ENCODE data around the gene ST6GAL1. TPM values are rescaled to one million over a fixed set of nuclear protein-coding genes. Genes with fewer than 3 reads are reported as not detected.
A peak's percentile ranks its signal among the peaks of the same experiment; 100 is the strongest.

ST6GAL1 gene
- polyA plus RNA-seq, 1 of the 3 experiments (the other 2 are of a cell fraction) = 3.9 TPM

GRCh38 chr3:187112934-187113793 lies 182.8 kb downstream of the ST6GAL1 start:
- Histone ChIP-seq H3K4me2 (no peak overlapping the region), H3K27ac (ENCODE audit: low read depth in 2 of 2, low read length in 1 of 2) (no peak overlapping the region), H3K9me2 (no peaks in the 10 kb centered on the region), H3F3A (replicated peaks; ENCODE audit: insufficient read depth) (no peaks in the 10 kb centered on the region), H3K36me3 (replicated peaks in 1 of 2; ENCODE audit: control insufficient read depth in 1 of 2, insufficient read depth in 2 of 2, low read length in 1 of 2) (no peaks in the 10 kb centered on the region), H3K9ac (no peak overlapping the region), H3K9me3 (no peaks in the 10 kb centered on the region), H3K27me3 (ENCODE audit: insufficient read depth) (no peaks in the 10 kb centered on the region), H3K4me1 (ENCODE audit: control insufficient read depth in 1 of 2, insufficient read depth in 2 of 2, low read depth in 1 of 2, low read length in 1 of 2) (no peaks in the 10 kb centered on the region), H4K20me1 (ENCODE audit: insufficient read depth) (no peaks in the 10 kb centered on the region), H3K79me2 (ENCODE audit: insufficient read depth) (no peaks in the 10 kb centered on the region), H2AFZ (ENCODE audit: low read depth) (0 out of 2 replicates have a peak overlapping the region, but pooled peaks have one; percentile 30), H3K4me3 (ENCODE audit: low read depth in 2 of 2, low read length in 1 of 2) (no peak overlapping the region; a peak in 1 of 4 replicates)
- TF ChIP-seq NRF1 (IDR thresholded peaks at IDR 0.05; ENCODE audit: low read depth, low read length) (no peak), ELF1 (IDR thresholded peaks at IDR 0.05) (no peak), TAF1 (IDR thresholded peaks at IDR 0.05; ENCODE audit: borderline replicate concordance, low read depth, low read length) (no peak), NFIC (IDR thresholded peaks at IDR 0.05; ENCODE audit: borderline replicate concordance) (no peak), SMC3 (IDR thresholded peaks at IDR 0.05; ENCODE audit: low read depth, low read length) (0 out of 2 replicates have a peak, but pooled peaks have one; percentile 27), MXI1 (IDR thresholded peaks at IDR 0.05; ENCODE audit: low read depth, low read length) (no peak), SIN3A (IDR thresholded peaks at IDR 0.05; ENCODE audit: borderline replicate concordance, low read depth, low read length) (no peak), RCOR1 (IDR thresholded peaks at IDR 0.05; ENCODE audit: low read length) (no peak), POLR2AphosphoS5 (IDR thresholded peaks at IDR 0.05; ENCODE audit: low read depth, low read length) (no peak), RAD21 (IDR thresholded peaks at IDR 0.05; ENCODE audit: low read length) (peak; percentile 60), RXRA (IDR thresholded peaks at IDR 0.05; ENCODE audit: borderline replicate concordance, low read depth) (no peak), MAX (IDR thresholded peaks at IDR 0.05; ENCODE audit: low read depth) (no peak), EZH2phosphoT487 (IDR thresholded peaks at IDR 0.05; ENCODE audit: borderline replicate concordance, low read depth) (no peak), YY1 (IDR thresholded peaks at IDR 0.05; ENCODE audit: low read depth) (no peak), TEAD4 (IDR thresholded peaks at IDR 0.05; ENCODE audit: borderline replicate concordance, insufficient read depth) (no peak), TCF12 (IDR thresholded peaks at IDR 0.05) (no peak), GABPA (IDR thresholded peaks at IDR 0.05; ENCODE audit: low read depth) (no peak), JUND (IDR thresholded peaks at IDR 0.05) (no peak), FOXM1 (IDR thresholded peaks at IDR 0.05; ENCODE audit: low read depth) (no peak)
- TF ChIP-seq, protein P1, sequence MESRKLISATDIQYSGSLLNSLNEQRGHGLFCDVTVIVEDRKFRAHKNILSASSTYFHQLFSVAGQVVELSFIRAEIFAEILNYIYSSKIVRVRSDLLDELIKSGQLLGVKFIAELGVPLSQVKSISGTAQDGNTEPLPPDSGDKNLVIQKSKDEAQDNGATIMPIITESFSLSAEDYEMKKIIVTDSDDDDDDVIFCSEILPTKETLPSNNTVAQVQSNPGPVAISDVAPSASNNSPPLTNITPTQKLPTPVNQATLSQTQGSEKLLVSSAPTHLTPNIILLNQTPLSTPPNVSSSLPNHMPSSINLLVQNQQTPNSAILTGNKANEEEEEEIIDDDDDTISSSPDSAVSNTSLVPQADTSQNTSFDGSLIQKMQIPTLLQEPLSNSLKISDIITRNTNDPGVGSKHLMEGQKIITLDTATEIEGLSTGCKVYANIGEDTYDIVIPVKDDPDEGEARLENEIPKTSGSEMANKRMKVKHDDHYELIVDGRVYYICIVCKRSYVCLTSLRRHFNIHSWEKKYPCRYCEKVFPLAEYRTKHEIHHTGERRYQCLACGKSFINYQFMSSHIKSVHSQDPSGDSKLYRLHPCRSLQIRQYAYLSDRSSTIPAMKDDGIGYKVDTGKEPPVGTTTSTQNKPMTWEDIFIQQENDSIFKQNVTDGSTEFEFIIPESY (IDR thresholded peaks at IDR 0.05; ENCODE audit: borderline replicate concordance, low read depth) = no peak
- TF ChIP-seq, protein P2, sequence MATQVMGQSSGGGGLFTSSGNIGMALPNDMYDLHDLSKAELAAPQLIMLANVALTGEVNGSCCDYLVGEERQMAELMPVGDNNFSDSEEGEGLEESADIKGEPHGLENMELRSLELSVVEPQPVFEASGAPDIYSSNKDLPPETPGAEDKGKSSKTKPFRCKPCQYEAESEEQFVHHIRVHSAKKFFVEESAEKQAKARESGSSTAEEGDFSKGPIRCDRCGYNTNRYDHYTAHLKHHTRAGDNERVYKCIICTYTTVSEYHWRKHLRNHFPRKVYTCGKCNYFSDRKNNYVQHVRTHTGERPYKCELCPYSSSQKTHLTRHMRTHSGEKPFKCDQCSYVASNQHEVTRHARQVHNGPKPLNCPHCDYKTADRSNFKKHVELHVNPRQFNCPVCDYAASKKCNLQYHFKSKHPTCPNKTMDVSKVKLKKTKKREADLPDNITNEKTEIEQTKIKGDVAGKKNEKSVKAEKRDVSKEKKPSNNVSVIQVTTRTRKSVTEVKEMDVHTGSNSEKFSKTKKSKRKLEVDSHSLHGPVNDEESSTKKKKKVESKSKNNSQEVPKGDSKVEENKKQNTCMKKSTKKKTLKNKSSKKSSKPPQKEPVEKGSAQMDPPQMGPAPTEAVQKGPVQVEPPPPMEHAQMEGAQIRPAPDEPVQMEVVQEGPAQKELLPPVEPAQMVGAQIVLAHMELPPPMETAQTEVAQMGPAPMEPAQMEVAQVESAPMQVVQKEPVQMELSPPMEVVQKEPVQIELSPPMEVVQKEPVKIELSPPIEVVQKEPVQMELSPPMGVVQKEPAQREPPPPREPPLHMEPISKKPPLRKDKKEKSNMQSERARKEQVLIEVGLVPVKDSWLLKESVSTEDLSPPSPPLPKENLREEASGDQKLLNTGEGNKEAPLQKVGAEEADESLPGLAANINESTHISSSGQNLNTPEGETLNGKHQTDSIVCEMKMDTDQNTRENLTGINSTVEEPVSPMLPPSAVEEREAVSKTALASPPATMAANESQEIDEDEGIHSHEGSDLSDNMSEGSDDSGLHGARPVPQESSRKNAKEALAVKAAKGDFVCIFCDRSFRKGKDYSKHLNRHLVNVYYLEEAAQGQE (IDR thresholded peaks at IDR 0.05; ENCODE audit: low read depth, low read length) = no peak
- TF ChIP-seq, protein P3, sequence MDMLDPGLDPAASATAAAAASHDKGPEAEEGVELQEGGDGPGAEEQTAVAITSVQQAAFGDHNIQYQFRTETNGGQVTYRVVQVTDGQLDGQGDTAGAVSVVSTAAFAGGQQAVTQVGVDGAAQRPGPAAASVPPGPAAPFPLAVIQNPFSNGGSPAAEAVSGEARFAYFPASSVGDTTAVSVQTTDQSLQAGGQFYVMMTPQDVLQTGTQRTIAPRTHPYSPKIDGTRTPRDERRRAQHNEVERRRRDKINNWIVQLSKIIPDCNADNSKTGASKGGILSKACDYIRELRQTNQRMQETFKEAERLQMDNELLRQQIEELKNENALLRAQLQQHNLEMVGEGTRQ (IDR thresholded peaks at IDR 0.05; ENCODE audit: borderline replicate concordance, low read depth, low read length) = no peak
- TF ChIP-seq, protein P4, sequence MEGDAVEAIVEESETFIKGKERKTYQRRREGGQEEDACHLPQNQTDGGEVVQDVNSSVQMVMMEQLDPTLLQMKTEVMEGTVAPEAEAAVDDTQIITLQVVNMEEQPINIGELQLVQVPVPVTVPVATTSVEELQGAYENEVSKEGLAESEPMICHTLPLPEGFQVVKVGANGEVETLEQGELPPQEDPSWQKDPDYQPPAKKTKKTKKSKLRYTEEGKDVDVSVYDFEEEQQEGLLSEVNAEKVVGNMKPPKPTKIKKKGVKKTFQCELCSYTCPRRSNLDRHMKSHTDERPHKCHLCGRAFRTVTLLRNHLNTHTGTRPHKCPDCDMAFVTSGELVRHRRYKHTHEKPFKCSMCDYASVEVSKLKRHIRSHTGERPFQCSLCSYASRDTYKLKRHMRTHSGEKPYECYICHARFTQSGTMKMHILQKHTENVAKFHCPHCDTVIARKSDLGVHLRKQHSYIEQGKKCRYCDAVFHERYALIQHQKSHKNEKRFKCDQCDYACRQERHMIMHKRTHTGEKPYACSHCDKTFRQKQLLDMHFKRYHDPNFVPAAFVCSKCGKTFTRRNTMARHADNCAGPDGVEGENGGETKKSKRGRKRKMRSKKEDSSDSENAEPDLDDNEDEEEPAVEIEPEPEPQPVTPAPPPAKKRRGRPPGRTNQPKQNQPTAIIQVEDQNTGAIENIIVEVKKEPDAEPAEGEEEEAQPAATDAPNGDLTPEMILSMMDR (IDR thresholded peaks at IDR 0.05) = peak; percentile 70
- TF ChIP-seq, protein P5, sequence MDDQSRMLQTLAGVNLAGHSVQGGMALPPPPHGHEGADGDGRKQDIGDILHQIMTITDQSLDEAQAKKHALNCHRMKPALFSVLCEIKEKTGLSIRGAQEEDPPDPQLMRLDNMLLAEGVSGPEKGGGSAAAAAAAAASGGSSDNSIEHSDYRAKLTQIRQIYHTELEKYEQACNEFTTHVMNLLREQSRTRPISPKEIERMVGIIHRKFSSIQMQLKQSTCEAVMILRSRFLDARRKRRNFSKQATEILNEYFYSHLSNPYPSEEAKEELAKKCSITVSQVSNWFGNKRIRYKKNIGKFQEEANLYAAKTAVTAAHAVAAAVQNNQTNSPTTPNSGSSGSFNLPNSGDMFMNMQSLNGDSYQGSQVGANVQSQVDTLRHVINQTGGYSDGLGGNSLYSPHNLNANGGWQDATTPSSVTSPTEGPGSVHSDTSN (IDR thresholded peaks at IDR 0.05) = no peak
- peak; percentile 16 for DNase-seq
- 15% methylated on average over 2 of the region's 2 CpGs for WGBS (ENCODE audit: low lambda C conversion rate)
- CTCF ChIA-PET = interaction anchor here (0.6 to 4.2 kb wide), 27 partner anchors 10 to 602 kb away, joined by 3 to 60 read pairs (median 4); partner anchors contain the start of gene RPL39L
- POLR2A ChIA-PET = no interaction called here

All from SK-N-SH (cell line).